HEK293 (cell line): ENCODE results near the gene MMP21.

Experiments
- BCL11A ChIP-seq: fragments of 450-650 bp; formaldehyde crosslinking; IDR thresholded peaks from 2 replicates; pipeline ENCODE4 v1.5.1; 2016; ENCODE audit warnings: low read depth, missing biosample characterization, missing genetic modification characterization
- GLI4 ChIP-seq: fragments of 450-650 bp; formaldehyde crosslinking; IDR thresholded peaks from 2 replicates; pipeline ENCODE4 v1.5.1; 2016; ENCODE audit warnings: missing biosample characterization, missing genetic modification characterization
- KLF7 ChIP-seq: fragments of 450-650 bp; formaldehyde crosslinking; IDR thresholded peaks from 2 replicates; pipeline ENCODE4 v1.5.1; 2016; ENCODE audit warnings: missing biosample characterization, missing genetic modification characterization, borderline replicate concordance
- REPIN1 ChIP-seq: fragments of 450-650 bp; formaldehyde crosslinking; IDR thresholded peaks from 2 replicates; pipeline ENCODE4 v1.5.1; 2017; ENCODE audit warnings: missing biosample characterization, missing genetic modification characterization, low read depth
- ZBTB1 ChIP-seq: fragments of 450-650 bp; formaldehyde crosslinking; IDR thresholded peaks from 2 replicates; pipeline ENCODE4 v1.5.1; 2016; ENCODE audit warnings: missing biosample characterization, missing genetic modification characterization
- ZFP37 ChIP-seq: fragments of 450-650 bp; formaldehyde crosslinking; IDR thresholded peaks from 2 replicates; pipeline ENCODE4 v1.5.1; 2016; ENCODE audit warnings: missing biosample characterization, missing genetic modification characterization
- ZFP69B ChIP-seq: fragments of 450-650 bp; formaldehyde crosslinking; IDR thresholded peaks from 2 replicates; pipeline ENCODE4 v1.5.1; 2016; ENCODE audit warnings: missing biosample characterization, missing genetic modification characterization
- ZNF10 ChIP-seq: fragments of 450-650 bp; formaldehyde crosslinking; IDR thresholded peaks from 2 replicates; pipeline ENCODE4 v1.5.1; 2017; ENCODE audit warnings: missing biosample characterization, missing genetic modification characterization
- ZNF112 ChIP-seq: fragments of 450-650 bp; formaldehyde crosslinking; IDR thresholded peaks from 2 replicates; pipeline ENCODE4 v1.5.0; 2017; ENCODE audit warnings: missing biosample characterization, missing genetic modification characterization
- ZNF138 ChIP-seq: fragments of 450-650 bp; formaldehyde crosslinking; IDR thresholded peaks from 2 replicates; pipeline ENCODE4 v1.5.1; 2016; ENCODE audit warnings: missing biosample characterization, missing genetic modification characterization, borderline replicate concordance
- ZNF169 ChIP-seq: fragments of 450-650 bp; formaldehyde crosslinking; IDR thresholded peaks from 2 replicates; pipeline ENCODE4 v1.5.1; 2016; ENCODE audit warnings: missing biosample characterization, missing genetic modification characterization
- ZNF24 ChIP-seq: fragments of 450-650 bp; formaldehyde crosslinking; IDR thresholded peaks from 2 replicates; pipeline ENCODE4 v1.5.1; 2016; ENCODE audit warnings: missing biosample characterization, missing genetic modification characterization
- ZNF266 ChIP-seq: fragments of 450-650 bp; formaldehyde crosslinking; IDR thresholded peaks from 2 replicates; pipeline ENCODE4 v1.5.1; 2016; ENCODE audit warnings: missing biosample characterization, missing genetic modification characterization, low read depth
- ZNF274 ChIP-seq, 2 experiments: fragments of 200-500 bp in 1 of 2; fragments of 450-650 bp in 1 of 2; sonication (Bioruptor generic) in 1 of 2; formaldehyde crosslinking in 1 of 2; IDR thresholded peaks; 2 replicates each; pipeline versions ENCODE4 v1.5.1 to v1.6.1; 2014 to 2016; ENCODE audit warnings: borderline replicate concordance in 1 of 2, inconsistent platforms in 1 of 2, low read length in 1 of 2, missing biosample characterization in 1 of 2, missing genetic modification characterization in 1 of 2
- ZNF354C ChIP-seq: fragments of 450-650 bp; formaldehyde crosslinking; IDR thresholded peaks from 2 replicates; pipeline ENCODE4 v1.5.1; 2016; ENCODE audit warnings: missing biosample characterization, missing genetic modification characterization, low read depth, borderline replicate concordance
- ZNF394 ChIP-seq: fragments of 450-650 bp; formaldehyde crosslinking; IDR thresholded peaks from 2 replicates; pipeline ENCODE4 v1.5.1; 2016; ENCODE audit warnings: missing biosample characterization, missing genetic modification characterization, mild to moderate bottlenecking, moderate library complexity, borderline replicate concordance
- ZNF404 ChIP-seq: fragments of 450-650 bp; formaldehyde crosslinking; IDR thresholded peaks from 2 replicates; pipeline ENCODE4 v1.5.1; 2017; ENCODE audit warnings: missing biosample characterization, missing genetic modification characterization
- ZNF433 ChIP-seq: fragments of 450-650 bp; formaldehyde crosslinking; IDR thresholded peaks from 2 replicates; pipeline ENCODE4 v1.5.1; 2016; ENCODE audit warnings: missing biosample characterization, missing genetic modification characterization, low read depth
- ZNF510 ChIP-seq: fragments of 450-650 bp; formaldehyde crosslinking; IDR thresholded peaks from 2 replicates; pipeline ENCODE4 v1.5.1; 2018; ENCODE audit warnings: mild to moderate bottlenecking, missing genetic modification characterization, missing biosample characterization; ENCODE audit not compliant: insufficient replicate concordance
- ZNF549 ChIP-seq: fragments of 450-650 bp; IDR thresholded peaks from 2 replicates; pipeline ENCODE4 v1.5.1; 2018; ENCODE audit warnings: missing biosample characterization, missing genetic modification characterization, mild to moderate bottlenecking, inconsistent platforms, moderate library complexity
- ZNF555 ChIP-seq: fragments of 450-650 bp; formaldehyde crosslinking; conservative IDR thresholded peaks from 2 replicates; pipeline ENCODE4 v1.5.1; 2017; ENCODE audit warnings: missing biosample characterization, mild to moderate bottlenecking, missing genetic modification characterization, inconsistent platforms
- ZNF585B ChIP-seq: fragments of 450-650 bp; formaldehyde crosslinking; IDR thresholded peaks from 2 replicates; pipeline ENCODE4 v1.5.1; 2016; ENCODE audit warnings: missing biosample characterization, missing genetic modification characterization
- ZNF747 ChIP-seq: fragments of 450-650 bp; formaldehyde crosslinking; IDR thresholded peaks from 2 replicates; pipeline ENCODE4 v1.5.1; 2016; ENCODE audit warnings: missing biosample characterization, missing genetic modification characterization
- ZNF768 ChIP-seq: fragments of 450-650 bp; formaldehyde crosslinking; IDR thresholded peaks from 2 replicates; pipeline ENCODE4 v1.5.1; 2018; ENCODE audit warnings: missing biosample characterization, mild to moderate bottlenecking, missing genetic modification characterization
- ZNF792 ChIP-seq: fragments of 450-650 bp; formaldehyde crosslinking; IDR thresholded peaks from 2 replicates; pipeline ENCODE4 v1.5.1; 2016; ENCODE audit warnings: missing biosample characterization, missing genetic modification characterization
- TF ChIP-seq, protein P1 (sequence below): sonication (generic); formaldehyde crosslinking; IDR thresholded peaks from 2 replicates; pipeline ENCODE4 v1.8.1; 2022; ENCODE audit warnings: mild to moderate bottlenecking, moderate library complexity, missing genetic modification reagents
- TF ChIP-seq, protein P2 (sequence below): fragments of 450-650 bp; formaldehyde crosslinking; IDR thresholded peaks from 2 replicates; pipeline ENCODE4 v1.5.1; 2016; ENCODE audit warnings: missing biosample characterization, missing genetic modification characterization
- TF ChIP-seq, protein P3 (sequence below): fragments of 450-650 bp; formaldehyde crosslinking; IDR thresholded peaks from 2 replicates; pipeline ENCODE4 v1.5.1; 2017; ENCODE audit warnings: missing biosample characterization, missing genetic modification characterization
- TF ChIP-seq, protein P4 (sequence below): fragments of 450-650 bp; formaldehyde crosslinking; IDR thresholded peaks from 2 replicates; pipeline ENCODE4 v1.5.1; 2016; ENCODE audit warnings: missing biosample characterization, missing genetic modification characterization, low read depth
- TF ChIP-seq, protein P5 (sequence below): fragments of 450-650 bp; formaldehyde crosslinking; IDR thresholded peaks from 2 replicates; pipeline ENCODE4 v1.5.1; 2016; ENCODE audit warnings: missing biosample characterization, missing genetic modification characterization

Gene MMP21

DNA sequence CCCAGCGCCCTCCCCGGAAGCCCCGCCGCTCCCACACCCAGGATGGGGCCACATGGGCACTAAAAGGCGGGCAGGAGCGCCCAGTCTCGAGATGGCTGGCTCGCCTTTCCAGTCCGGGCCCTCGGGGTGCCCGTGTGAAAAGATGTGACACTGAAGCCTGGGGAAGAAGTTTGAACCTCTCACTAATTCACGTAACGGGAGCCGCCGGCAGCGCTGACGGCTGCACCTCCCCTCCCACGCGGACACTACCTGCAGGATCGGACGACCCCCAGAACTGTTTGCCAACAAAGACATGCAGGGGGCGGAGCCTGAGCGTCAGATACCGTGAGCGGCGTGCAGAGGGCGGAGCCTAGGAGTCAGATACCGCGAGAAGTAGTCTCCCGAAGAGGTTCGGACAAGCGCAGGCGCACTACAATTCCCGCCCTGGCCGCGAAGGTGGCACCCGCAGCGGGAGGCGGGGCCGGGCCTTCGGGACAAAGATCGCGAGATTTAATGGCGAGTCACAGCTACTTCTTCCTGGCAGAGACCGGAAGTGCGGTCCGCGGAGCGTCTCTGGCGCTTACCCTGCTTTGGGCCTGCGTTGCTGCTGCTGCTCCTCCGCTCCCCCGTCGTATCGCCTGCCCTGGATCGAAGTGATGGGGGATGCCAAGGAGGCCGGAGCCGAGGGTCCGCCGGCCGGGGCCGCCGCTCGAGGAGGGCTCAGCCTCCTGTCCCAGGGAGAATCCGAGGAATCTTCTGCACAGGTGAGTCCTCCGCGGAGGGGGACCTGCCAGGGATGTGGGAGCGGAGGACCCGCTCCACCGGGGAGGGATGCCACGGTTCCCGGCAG, 56.2 kb downstream of the MMP21 start, which contains the start of gene EDRF1 (continued):
- TF ChIP-seq ZNF555 (tag by site-specific recombination) (no peak), ZNF266 (tag by site-specific recombination) (no peak), ZNF510 (tag by site-specific recombination) (no peak), GLI4 (tag by site-specific recombination) (no peak), ZNF274 (IDR thresholded peaks at IDR 0.05; ENCODE audit: low read length) (no peak), ZNF274 (tag by site-specific recombination; IDR thresholded peaks at IDR 0.05; ENCODE audit: borderline replicate concordance) (no peak), ZNF585B (tag by site-specific recombination) (no peak), ZNF747 (tag by site-specific recombination) (no peak), ZBTB1 (tag by site-specific recombination) (no peak), BCL11A (no peak), ZNF768 (tag by site-specific recombination) (no peak), ZNF792 (tag by site-specific recombination) (no peak), ZNF138 (tag by site-specific recombination) (no peak), ZNF549 (no peak), ZNF394 (tag by site-specific recombination) (peak; percentile 99), ZNF354C (tag by site-specific recombination) (no peak), ZFP37 (tag by site-specific recombination) (peak; percentile 8; the same call in 1 of the 2 replicates), ZNF169 (tag by site-specific recombination) (no peak), ZNF433 (tag by site-specific recombination) (no peak), ZFP69B (tag by site-specific recombination) (peak; percentile 48), ZNF112 (no peak), REPIN1 (tag by site-specific recombination) (0 out of 2 replicates have a peak, but pooled peaks have one; percentile 30), ZNF10 (tag by site-specific recombination) (peak; percentile 24; the same call in 1 of the 2 replicates), ZNF404 (tag by site-specific recombination) (no peak), KLF7 (tag by site-specific recombination) (no peak), ZNF24 (no peak; the same call in 1 of the 2 replicates)
- TF ChIP-seq, protein P1, sequence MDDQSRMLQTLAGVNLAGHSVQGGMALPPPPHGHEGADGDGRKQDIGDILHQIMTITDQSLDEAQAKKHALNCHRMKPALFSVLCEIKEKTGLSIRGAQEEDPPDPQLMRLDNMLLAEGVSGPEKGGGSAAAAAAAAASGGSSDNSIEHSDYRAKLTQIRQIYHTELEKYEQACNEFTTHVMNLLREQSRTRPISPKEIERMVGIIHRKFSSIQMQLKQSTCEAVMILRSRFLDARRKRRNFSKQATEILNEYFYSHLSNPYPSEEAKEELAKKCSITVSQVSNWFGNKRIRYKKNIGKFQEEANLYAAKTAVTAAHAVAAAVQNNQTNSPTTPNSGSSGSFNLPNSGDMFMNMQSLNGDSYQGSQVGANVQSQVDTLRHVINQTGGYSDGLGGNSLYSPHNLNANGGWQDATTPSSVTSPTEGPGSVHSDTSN (CRISPR knock-in tag), result peak; percentile 42; the same call in 1 of the 2 replicates
- TF ChIP-seq, protein P2, sequence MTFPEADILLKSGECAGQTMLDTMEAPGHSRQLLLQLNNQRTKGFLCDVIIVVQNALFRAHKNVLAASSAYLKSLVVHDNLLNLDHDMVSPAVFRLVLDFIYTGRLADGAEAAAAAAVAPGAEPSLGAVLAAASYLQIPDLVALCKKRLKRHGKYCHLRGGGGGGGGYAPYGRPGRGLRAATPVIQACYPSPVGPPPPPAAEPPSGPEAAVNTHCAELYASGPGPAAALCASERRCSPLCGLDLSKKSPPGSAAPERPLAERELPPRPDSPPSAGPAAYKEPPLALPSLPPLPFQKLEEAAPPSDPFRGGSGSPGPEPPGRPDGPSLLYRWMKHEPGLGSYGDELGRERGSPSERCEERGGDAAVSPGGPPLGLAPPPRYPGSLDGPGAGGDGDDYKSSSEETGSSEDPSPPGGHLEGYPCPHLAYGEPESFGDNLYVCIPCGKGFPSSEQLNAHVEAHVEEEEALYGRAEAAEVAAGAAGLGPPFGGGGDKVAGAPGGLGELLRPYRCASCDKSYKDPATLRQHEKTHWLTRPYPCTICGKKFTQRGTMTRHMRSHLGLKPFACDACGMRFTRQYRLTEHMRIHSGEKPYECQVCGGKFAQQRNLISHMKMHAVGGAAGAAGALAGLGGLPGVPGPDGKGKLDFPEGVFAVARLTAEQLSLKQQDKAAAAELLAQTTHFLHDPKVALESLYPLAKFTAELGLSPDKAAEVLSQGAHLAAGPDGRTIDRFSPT (tag by site-specific recombination), result peak; percentile 67; the same call in 1 of the 2 replicates
- TF ChIP-seq, protein P3, sequence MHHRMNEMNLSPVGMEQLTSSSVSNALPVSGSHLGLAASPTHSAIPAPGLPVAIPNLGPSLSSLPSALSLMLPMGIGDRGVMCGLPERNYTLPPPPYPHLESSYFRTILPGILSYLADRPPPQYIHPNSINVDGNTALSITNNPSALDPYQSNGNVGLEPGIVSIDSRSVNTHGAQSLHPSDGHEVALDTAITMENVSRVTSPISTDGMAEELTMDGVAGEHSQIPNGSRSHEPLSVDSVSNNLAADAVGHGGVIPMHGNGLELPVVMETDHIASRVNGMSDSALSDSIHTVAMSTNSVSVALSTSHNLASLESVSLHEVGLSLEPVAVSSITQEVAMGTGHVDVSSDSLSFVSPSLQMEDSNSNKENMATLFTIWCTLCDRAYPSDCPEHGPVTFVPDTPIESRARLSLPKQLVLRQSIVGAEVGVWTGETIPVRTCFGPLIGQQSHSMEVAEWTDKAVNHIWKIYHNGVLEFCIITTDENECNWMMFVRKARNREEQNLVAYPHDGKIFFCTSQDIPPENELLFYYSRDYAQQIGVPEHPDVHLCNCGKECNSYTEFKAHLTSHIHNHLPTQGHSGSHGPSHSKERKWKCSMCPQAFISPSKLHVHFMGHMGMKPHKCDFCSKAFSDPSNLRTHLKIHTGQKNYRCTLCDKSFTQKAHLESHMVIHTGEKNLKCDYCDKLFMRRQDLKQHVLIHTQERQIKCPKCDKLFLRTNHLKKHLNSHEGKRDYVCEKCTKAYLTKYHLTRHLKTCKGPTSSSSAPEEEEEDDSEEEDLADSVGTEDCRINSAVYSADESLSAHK (tag by site-specific recombination), result 0 out of 2 replicates have a peak, but pooled peaks have one; percentile 12
- TF ChIP-seq, protein P4, sequence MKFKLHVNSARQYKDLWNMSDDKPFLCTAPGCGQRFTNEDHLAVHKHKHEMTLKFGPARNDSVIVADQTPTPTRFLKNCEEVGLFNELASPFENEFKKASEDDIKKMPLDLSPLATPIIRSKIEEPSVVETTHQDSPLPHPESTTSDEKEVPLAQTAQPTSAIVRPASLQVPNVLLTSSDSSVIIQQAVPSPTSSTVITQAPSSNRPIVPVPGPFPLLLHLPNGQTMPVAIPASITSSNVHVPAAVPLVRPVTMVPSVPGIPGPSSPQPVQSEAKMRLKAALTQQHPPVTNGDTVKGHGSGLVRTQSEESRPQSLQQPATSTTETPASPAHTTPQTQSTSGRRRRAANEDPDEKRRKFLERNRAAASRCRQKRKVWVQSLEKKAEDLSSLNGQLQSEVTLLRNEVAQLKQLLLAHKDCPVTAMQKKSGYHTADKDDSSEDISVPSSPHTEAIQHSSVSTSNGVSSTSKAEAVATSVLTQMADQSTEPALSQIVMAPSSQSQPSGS (tag by site-specific recombination), result no peak
- TF ChIP-seq, protein P5, sequence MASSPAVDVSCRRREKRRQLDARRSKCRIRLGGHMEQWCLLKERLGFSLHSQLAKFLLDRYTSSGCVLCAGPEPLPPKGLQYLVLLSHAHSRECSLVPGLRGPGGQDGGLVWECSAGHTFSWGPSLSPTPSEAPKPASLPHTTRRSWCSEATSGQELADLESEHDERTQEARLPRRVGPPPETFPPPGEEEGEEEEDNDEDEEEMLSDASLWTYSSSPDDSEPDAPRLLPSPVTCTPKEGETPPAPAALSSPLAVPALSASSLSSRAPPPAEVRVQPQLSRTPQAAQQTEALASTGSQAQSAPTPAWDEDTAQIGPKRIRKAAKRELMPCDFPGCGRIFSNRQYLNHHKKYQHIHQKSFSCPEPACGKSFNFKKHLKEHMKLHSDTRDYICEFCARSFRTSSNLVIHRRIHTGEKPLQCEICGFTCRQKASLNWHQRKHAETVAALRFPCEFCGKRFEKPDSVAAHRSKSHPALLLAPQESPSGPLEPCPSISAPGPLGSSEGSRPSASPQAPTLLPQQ (tag by site-specific recombination), result peak; percentile 69
